Measurements from ENCODE around the gene FRY.

The FRY gene

GRCh38 chr13:32282096-32282711 lies 250.6 kb downstream of the FRY start:
- TF ChIP-seq, protein P1, sequence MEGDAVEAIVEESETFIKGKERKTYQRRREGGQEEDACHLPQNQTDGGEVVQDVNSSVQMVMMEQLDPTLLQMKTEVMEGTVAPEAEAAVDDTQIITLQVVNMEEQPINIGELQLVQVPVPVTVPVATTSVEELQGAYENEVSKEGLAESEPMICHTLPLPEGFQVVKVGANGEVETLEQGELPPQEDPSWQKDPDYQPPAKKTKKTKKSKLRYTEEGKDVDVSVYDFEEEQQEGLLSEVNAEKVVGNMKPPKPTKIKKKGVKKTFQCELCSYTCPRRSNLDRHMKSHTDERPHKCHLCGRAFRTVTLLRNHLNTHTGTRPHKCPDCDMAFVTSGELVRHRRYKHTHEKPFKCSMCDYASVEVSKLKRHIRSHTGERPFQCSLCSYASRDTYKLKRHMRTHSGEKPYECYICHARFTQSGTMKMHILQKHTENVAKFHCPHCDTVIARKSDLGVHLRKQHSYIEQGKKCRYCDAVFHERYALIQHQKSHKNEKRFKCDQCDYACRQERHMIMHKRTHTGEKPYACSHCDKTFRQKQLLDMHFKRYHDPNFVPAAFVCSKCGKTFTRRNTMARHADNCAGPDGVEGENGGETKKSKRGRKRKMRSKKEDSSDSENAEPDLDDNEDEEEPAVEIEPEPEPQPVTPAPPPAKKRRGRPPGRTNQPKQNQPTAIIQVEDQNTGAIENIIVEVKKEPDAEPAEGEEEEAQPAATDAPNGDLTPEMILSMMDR (conservative IDR thresholded peaks at IDR 0.05; ENCODE audit: low read length), result no peak
- no peak for DNase-seq (ENCODE audit: low read depth)
- no peak overlapping the region for H3K4me3 ChIP-seq (ENCODE audit: low read length)

DNA sequence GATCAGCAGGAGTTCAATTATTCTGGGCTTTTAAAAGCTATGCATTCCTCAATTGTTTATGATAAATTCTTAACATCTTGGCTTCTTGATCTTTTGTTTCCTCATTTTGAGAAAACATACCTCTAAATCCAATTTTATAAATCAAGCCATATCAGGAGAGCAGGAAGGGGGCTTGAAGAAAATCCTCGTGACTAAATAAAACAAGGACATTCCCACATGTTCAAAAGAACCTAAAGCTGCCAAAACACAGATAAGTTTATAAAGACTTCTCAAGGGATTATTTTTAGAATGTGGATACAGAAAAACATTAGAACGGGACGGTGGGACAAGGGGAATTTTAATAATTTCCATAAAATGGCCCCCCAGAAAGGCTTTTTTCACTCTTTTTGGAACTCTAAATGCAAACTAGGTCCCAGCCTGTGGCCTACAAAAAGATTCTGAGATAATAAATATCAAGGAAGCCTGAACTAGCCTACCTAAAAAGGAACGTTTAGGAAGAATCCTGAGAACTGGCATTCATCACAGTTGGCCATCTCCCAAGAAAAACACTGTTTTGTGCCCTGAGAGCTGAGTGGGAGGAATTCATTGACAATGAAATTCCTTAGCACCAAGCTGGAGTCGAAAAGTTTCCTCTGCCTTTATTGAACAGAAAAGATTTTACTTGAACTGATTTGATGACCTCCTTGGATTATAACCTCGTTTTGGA lies 253.5 kb downstream of the FRY start:
- TF ChIP-seq, protein P1 (conservative IDR thresholded peaks at IDR 0.05; ENCODE audit: low read length), result no peak
- peak; percentile 36 for DNase-seq (ENCODE audit: low read depth)
- H3K4me3 ChIP-seq (ENCODE audit: low read length), result no peak overlapping the region

GRCh38 chr13:32285633-32285965 lies 254.0 kb downstream of the FRY start:
- no peak overlapping the region for H3K4me3 ChIP-seq (ENCODE audit: low read length)
- no peak for DNase-seq (ENCODE audit: low read depth)
- TF ChIP-seq, protein P1 (conservative IDR thresholded peaks at IDR 0.05; ENCODE audit: low read length), result no peak

DNA sequence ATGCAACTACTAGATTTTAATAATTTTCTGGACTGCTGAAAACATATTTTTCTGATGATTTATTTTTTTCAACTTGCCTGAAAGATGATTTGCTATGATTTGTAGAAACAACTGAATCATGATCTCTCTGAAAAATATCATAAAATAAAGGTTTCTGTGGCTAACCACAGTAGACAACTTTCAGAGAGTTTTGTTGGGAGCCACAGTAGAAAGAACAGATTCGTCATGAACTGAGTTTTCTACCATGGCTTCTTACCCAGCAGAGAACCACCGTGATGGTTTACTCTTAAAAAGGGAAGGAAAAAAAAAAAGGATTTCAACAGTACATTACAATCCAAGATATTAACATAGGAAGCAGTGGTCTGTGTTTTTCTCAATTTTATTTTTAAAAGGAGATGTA lies 265.6 kb downstream of the FRY start:
- H3K4me3 ChIP-seq (ENCODE audit: low read length), result no peak overlapping the region
- DNase-seq (ENCODE audit: low read depth), result no peak
- TF ChIP-seq, protein P1 (conservative IDR thresholded peaks at IDR 0.05; ENCODE audit: low read length), result no peak

GRCh38 chr13:32298695-32299094 lies 267.1 kb downstream of the FRY start:
- TF ChIP-seq, protein P1 (conservative IDR thresholded peaks at IDR 0.05; ENCODE audit: low read length), result no peak
- DNase-seq (ENCODE audit: low read depth), result no peak
- no peak overlapping the region for H3K4me3 ChIP-seq (ENCODE audit: low read length)

DNA sequence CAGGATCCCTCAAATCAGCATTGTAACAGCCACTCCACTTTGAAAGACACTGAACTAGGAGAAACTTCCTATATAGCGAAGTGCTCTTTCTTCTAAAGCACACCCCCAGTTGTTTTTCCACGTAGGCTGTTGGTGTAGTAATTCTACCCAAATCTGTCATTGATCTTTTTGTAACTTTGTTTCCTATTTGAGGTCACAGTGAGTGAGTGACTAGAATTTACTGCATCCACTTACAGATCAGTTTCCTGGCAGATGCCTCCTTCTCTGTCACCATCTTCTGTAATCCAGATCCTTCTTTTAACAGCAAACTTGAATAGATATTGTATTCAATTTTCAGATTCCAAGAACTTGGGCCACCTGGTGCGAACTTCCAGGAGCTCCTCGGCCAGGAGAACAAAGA lies 268.3 kb downstream of the FRY start:
- TF ChIP-seq, protein P1 (conservative IDR thresholded peaks at IDR 0.05; ENCODE audit: low read length), result no peak
- H3K4me3 ChIP-seq (ENCODE audit: low read length), result no peak overlapping the region
- no peak for DNase-seq (ENCODE audit: low read depth)

- TF ChIP-seq, protein P1 (conservative IDR thresholded peaks at IDR 0.05; ENCODE audit: low read length), result no peak
- no peak for DNase-seq (ENCODE audit: low read depth)
- no peak overlapping the region for H3K4me3 ChIP-seq (ENCODE audit: low read length)
These were observed 268.8 kb downstream of the FRY start for GRCh38 chr13:32300406-32300805.
